HCT116 (cell line): ENCODE measurements around the gene ACTN1. TPM values are rescaled to one million over a fixed set of nuclear protein-coding genes. Genes with fewer than 3 reads are reported as not detected.

Experiments
- ATAC-seq: fragments of 200-7000 bp; cut with Tn5 transposase; 2 replicates; pipeline ENCODE4 v1.9.1; 2020; ENCODE audit warnings: mild to moderate bottlenecking, moderate library complexity
- BruUV-seq: library from RNA; stranded (reverse); fragments of 400-500 nt; replicated peaks from 2 replicates; lab custom pipeline; 2021; lab: Mats Ljungman, UMichigan
- CTCF ChIA-PET: fragments of 300-600 bp; sonication (Branson Sonifier 250); formaldehyde crosslinking; loops from one replicate; lab custom pipeline; 2021; ENCODE audit warnings: antibody characterized with exemption; lab: Charles Lee
- POLR2A ChIA-PET: fragments of 300-600, 350-600 bp; sonication (Branson Sonifier 250); formaldehyde crosslinking; loops from one replicate; lab custom pipeline; 2021; ENCODE audit warnings: antibody characterized with exemption; lab: Charles Lee
- RAD21 ChIA-PET, 2 experiments: fragments of 300-600 bp; sonication (Branson Sonifier 250); formaldehyde crosslinking; loops; one replicate each; lab custom pipeline; 2023; ENCODE audit warnings: low total read pairs in 2 of 2; ENCODE audit not compliant: uncharacterized antibody in 2 of 2, unreplicated experiment in 2 of 2, low non-redundant PET in 1 of 2; lab: Charles Lee
- DNase-seq: peaks from one replicate; pipeline ENCODE4 v3.0.0-alpha.2; 2010; ENCODE audit warnings: low read depth, low spot score
- H2AFZ ChIP-seq: fragments of 200-600 bp; shearing (Covaris generic), sonication (generic); 2 replicates; pipeline ENCODE4 v1.6.1; 2017; ENCODE audit warnings: low read depth, mixed run types, mixed read lengths, antibody characterized with exemption, low read length; ENCODE audit not compliant: poor library complexity, severe bottlenecking
- H3K27ac ChIP-seq: 2 replicates; pipeline ENCODE4 v1.5.1; 2012; ENCODE audit warnings: low read depth, low read length
- H3K27me3 ChIP-seq: fragments of 200-600 bp; sonication (generic); 2 replicates; pipeline ENCODE4 v1.6.1; 2016; ENCODE audit warnings: mixed run types, low read length, mixed read lengths; ENCODE audit not compliant: insufficient read depth
- H3K36me3 ChIP-seq, 2 experiments: fragments of 200-500 bp in 1 of 2; fragments of 200-600 bp in 1 of 2; sonication (Bioruptor generic) in 1 of 2; sonication (generic) in 1 of 2; 2 replicates each; pipeline versions ENCODE4 v1.5.1 to v1.6.1; 2014 to 2016; ENCODE audit warnings: low read length in 2 of 2, inconsistent platforms in 1 of 2, mixed read lengths in 1 of 2, mixed run types in 1 of 2; ENCODE audit not compliant: insufficient read depth in 2 of 2, control insufficient read depth in 1 of 2
- H3K4me1 ChIP-seq, 2 experiments: fragments of 200-600 bp in 1 of 2; sonication (generic) in 1 of 2; 2 replicates each; pipeline versions ENCODE4 v1.5.1 to v1.6.1; 2012 to 2017; ENCODE audit warnings: low read length in 2 of 2, inconsistent platforms in 1 of 2, mild to moderate bottlenecking in 1 of 2, mixed read lengths in 1 of 2, mixed run types in 1 of 2, moderate library complexity in 1 of 2; ENCODE audit not compliant: insufficient read depth in 2 of 2, control insufficient read depth in 1 of 2
- H3K4me2 ChIP-seq: fragments of 200-600 bp; sonication (generic); 2 replicates; pipeline ENCODE4 v1.6.1; 2017; ENCODE audit warnings: mixed run types, low read length, mixed read lengths
- H3K4me3 ChIP-seq, 2 experiments: fragments of 200-600 bp in 1 of 2; sonication (generic) in 1 of 2; replicated peaks in 1 of 2; 2 replicates each; pipeline ENCODE4 v1.5.1; 2011 to 2016; ENCODE audit warnings: low read length in 2 of 2, control low read depth in 1 of 2, low read depth in 1 of 2, mild to moderate bottlenecking in 1 of 2, mixed read lengths in 1 of 2, mixed run types in 1 of 2
- H3K79me2 ChIP-seq: fragments of 200-600 bp; sonication (generic); 2 replicates; pipeline ENCODE4 v1.6.1; 2017; ENCODE audit warnings: mild to moderate bottlenecking, mixed run types, low read length, moderate library complexity, mixed read lengths; ENCODE audit not compliant: insufficient read depth
- H3K9ac ChIP-seq: fragments of 200-600 bp; sonication (generic); 2 replicates; pipeline ENCODE4 v1.6.1; 2016; ENCODE audit warnings: low read length, mixed read lengths
- H3K9me2 ChIP-seq: fragments of 200-600 bp; sonication (generic), shearing (Covaris generic); 2 replicates; pipeline ENCODE4 v1.6.1; 2017; ENCODE audit warnings: mixed run types, mild to moderate bottlenecking, moderate library complexity; ENCODE audit not compliant: insufficient read depth
- H3K9me3 ChIP-seq, 2 experiments: fragments of 200-500 bp in 1 of 2; fragments of 200-600 bp in 1 of 2; sonication (Bioruptor generic) in 1 of 2; sonication (generic) in 1 of 2; 2 replicates each; pipeline ENCODE4 v1.6.1; 2014 to 2017; ENCODE audit warnings: low read length in 2 of 2, mixed read lengths in 2 of 2, inconsistent platforms in 1 of 2, low read depth in 1 of 2, mild to moderate bottlenecking in 1 of 2, mixed run types in 1 of 2, moderate library complexity in 1 of 2; ENCODE audit not compliant: control insufficient read depth in 1 of 2, insufficient read depth in 1 of 2
- H4K20me1 ChIP-seq: fragments of 200-600 bp; sonication (generic), shearing (Covaris generic); 2 replicates; pipeline ENCODE4 v1.6.1; 2017; ENCODE audit warnings: mixed run types, mild to moderate bottlenecking, moderate library complexity; ENCODE audit not compliant: insufficient read depth
- CBX3 ChIP-seq: IDR thresholded peaks from 2 replicates; pipeline ENCODE4 v1.6.1; 2012; ENCODE audit warnings: low read depth
- CEBPB ChIP-seq: IDR thresholded peaks from 2 replicates; pipeline ENCODE4 v1.6.1; 2012; ENCODE audit warnings: low read depth
- EGR1 ChIP-seq: IDR thresholded peaks from 2 replicates; pipeline ENCODE4 v1.6.1; 2012; ENCODE audit warnings: low read depth
- EZH2 ChIP-seq: fragments of 200-600 bp; sonication (generic); IDR thresholded peaks from 2 replicates; pipeline ENCODE4 v1.6.1; 2017; ENCODE audit warnings: antibody characterized with exemption, mixed run types
- EZH2phosphoT487 ChIP-seq: fragments of 200-600 bp; IDR thresholded peaks from 2 replicates; pipeline ENCODE4 v1.6.1; 2018; ENCODE audit warnings: antibody characterized with exemption, borderline replicate concordance
- JUND ChIP-seq: IDR thresholded peaks from 2 replicates; pipeline ENCODE4 v1.6.1; 2012
- RAD21 ChIP-seq: IDR thresholded peaks from 2 replicates; pipeline ENCODE4 v1.6.1; 2012; ENCODE audit warnings: low read depth, mild to moderate bottlenecking
- SIN3A ChIP-seq: IDR thresholded peaks from 2 replicates; pipeline ENCODE4 v1.6.1; 2012; ENCODE audit warnings: low read depth
- SP1 ChIP-seq: IDR thresholded peaks from 2 replicates; pipeline ENCODE4 v1.6.1; 2012; ENCODE audit warnings: low read depth
- SRF ChIP-seq: IDR thresholded peaks from 2 replicates; pipeline ENCODE4 v1.6.1; 2012; ENCODE audit warnings: low read depth
- TCF7L2 ChIP-seq: IDR thresholded peaks from 2 replicates; pipeline ENCODE4 v1.7.0; 2011; ENCODE audit warnings: borderline replicate concordance, inconsistent platforms; ENCODE audit not compliant: insufficient read depth, insufficient read length; ENCODE audit errors: extremely low read depth
- YY1 ChIP-seq: IDR thresholded peaks from 2 replicates; pipeline ENCODE4 v1.6.1; 2011; ENCODE audit warnings: low read length, low read depth, moderate library complexity, mild to moderate bottlenecking; ENCODE audit not compliant: insufficient replicate concordance; ENCODE audit errors: extremely low read depth
- ZFX ChIP-seq: fragments of 450-650 bp; IDR thresholded peaks from 2 replicates; pipeline ENCODE4 v1.6.1; 2017
- ZNF274 ChIP-seq: fragments of 200-500 bp; sonication (Bioruptor generic); IDR thresholded peaks from 2 replicates; pipeline ENCODE4 v1.6.1; 2014; ENCODE audit warnings: mild to moderate bottlenecking, low read depth, low read length, inconsistent platforms
- intact Hi-C: fragments of 100-400 bp; cut with micrococcal nuclease; formaldehyde crosslinking; loops from 2 replicates; pipeline ENCODE4 v1.10.0; 2022
- total RNA-seq: library from RNA; stranded (reverse); gene quantifications from one replicate; pipeline ENCODE4 v1.2.1, GENCODE V29; 2021; ENCODE audit not compliant: unreplicated experiment
- TF ChIP-seq, protein P1 (sequence below): IDR thresholded peaks from 2 replicates; pipeline ENCODE4 v1.6.1; 2012
- TF ChIP-seq, protein P2 (sequence below): IDR thresholded peaks from 2 replicates; pipeline ENCODE4 v1.6.1; 2012; ENCODE audit warnings: low read depth
- TF ChIP-seq, protein P3 (sequence below): IDR thresholded peaks from 2 replicates; pipeline ENCODE4 v1.6.1; 2011; ENCODE audit warnings: mild to moderate bottlenecking, low read length, moderate library complexity; ENCODE audit not compliant: insufficient replicate concordance; ENCODE audit errors: extremely low read depth
- TF ChIP-seq, protein P4 (sequence below): IDR thresholded peaks from 2 replicates; pipeline ENCODE4 v1.6.1; 2012
- TF ChIP-seq, protein P5 (sequence below), 3 experiments: fragments of 200-600 bp in 1 of 3; sonication (generic) in 1 of 3; IDR thresholded peaks in 2 of 3; conservative IDR thresholded peaks in 1 of 3; 2 replicates each; pipeline ENCODE4 v1.5.1; 2012 to 2017; ENCODE audit warnings: low read depth in 2 of 3, low read length in 2 of 3, antibody characterized with exemption in 1 of 3, borderline replicate concordance in 1 of 3, control low read depth in 1 of 3, mild to moderate bottlenecking in 1 of 3, mixed read lengths in 1 of 3, mixed run types in 1 of 3, moderate library complexity in 1 of 3; ENCODE audit not compliant: insufficient read depth in 1 of 3

Gene ACTN1
- total RNA-seq, 1 experiment from 2014 or later = 123 TPM

DNA sequence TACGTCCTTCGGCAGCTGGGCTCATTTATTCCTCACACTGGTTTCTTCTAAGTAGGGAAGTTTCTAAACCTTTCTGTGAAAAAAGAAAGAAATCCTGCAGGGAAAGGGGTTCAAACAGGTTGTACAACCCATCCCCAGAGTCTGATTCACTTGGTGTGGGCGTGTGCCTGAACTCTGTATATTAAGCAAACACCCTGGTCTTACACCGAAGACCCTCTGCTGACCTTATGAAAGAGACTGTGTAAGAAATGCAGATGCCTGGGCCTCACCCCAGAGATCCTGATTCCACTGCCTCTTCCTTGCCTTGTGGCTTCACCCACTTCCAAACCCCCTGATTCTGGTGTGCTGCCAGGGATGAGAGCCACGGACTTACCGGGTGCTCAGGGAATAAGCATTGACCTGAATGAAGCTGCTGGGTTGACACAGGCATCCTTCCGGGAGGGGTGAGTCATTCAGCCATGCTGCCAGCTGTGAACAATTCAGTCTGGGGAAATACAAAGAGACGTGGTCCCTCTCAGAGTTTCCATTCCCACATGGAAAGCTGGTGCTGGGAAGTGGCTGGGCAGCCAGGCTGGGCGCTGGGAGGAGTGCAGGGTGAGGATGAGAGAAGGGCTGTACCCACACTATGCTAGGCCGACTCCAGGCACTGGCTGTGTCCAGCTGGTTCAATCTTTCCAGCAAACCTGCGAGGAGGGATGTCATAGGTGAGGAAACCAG is 26.5 kb upstream of the ACTN1 start:
- Histone ChIP-seq H2AFZ (peak overlapping the region; percentile 93), H3K4me2 (peak overlapping the region; percentile 69), H3K4me1 (peaks cover 20 to 26% of the 10 kb centered on the region in 2 experiments), H3K27me3 (no peaks in the 10 kb centered on the region), H3K4me3 (peak overlapping the region in 1 of 2 experiments; percentile 35; a peak in 2 of 4 replicates), H3K9me3 (no peaks in the 10 kb centered on the region), H3K79me2 (no peaks in the 10 kb centered on the region), H3K27ac (no peak overlapping the region), H3K9ac (no peak overlapping the region), H3K9me2 (no peaks in the 10 kb centered on the region), H4K20me1 (no peaks in the 10 kb centered on the region), H3K36me3 (no peaks in the 10 kb centered on the region)
- ChIA-PET POLR2A (interaction anchor here (1.2 kb wide), 1 partner anchor 26 kb away, joined by 3 read pairs; the partner anchor contains the start of gene ACTN1), RAD21 (no interaction called here), CTCF (no interaction called here)
- ATAC-seq (peak; percentile 76), DNase-seq (peak; percentile 47)
- BruUV-seq = no TSS peak
- intact Hi-C loops = no loop called here
- TF ChIP-seq SRF (no peak), SIN3A (no peak; the same call in 1 of the 2 replicates), CEBPB (no peak), ZNF274 (no peak), RAD21 (no peak), EGR1 (peak; percentile 68), SP1 (peak; percentile 50), CBX3 (0 out of 2 replicates have a peak, but pooled peaks have one; percentile 76), ZFX (no peak), TCF7L2 (peak; percentile 22), EZH2 (no peak), YY1 (peak; percentile 25), EZH2phosphoT487 (no peak), JUND (peak; percentile 91)
- TF ChIP-seq, protein P1, sequence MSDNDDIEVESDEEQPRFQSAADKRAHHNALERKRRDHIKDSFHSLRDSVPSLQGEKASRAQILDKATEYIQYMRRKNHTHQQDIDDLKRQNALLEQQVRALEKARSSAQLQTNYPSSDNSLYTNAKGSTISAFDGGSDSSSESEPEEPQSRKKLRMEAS = peak; percentile 73
- TF ChIP-seq, protein P2, sequence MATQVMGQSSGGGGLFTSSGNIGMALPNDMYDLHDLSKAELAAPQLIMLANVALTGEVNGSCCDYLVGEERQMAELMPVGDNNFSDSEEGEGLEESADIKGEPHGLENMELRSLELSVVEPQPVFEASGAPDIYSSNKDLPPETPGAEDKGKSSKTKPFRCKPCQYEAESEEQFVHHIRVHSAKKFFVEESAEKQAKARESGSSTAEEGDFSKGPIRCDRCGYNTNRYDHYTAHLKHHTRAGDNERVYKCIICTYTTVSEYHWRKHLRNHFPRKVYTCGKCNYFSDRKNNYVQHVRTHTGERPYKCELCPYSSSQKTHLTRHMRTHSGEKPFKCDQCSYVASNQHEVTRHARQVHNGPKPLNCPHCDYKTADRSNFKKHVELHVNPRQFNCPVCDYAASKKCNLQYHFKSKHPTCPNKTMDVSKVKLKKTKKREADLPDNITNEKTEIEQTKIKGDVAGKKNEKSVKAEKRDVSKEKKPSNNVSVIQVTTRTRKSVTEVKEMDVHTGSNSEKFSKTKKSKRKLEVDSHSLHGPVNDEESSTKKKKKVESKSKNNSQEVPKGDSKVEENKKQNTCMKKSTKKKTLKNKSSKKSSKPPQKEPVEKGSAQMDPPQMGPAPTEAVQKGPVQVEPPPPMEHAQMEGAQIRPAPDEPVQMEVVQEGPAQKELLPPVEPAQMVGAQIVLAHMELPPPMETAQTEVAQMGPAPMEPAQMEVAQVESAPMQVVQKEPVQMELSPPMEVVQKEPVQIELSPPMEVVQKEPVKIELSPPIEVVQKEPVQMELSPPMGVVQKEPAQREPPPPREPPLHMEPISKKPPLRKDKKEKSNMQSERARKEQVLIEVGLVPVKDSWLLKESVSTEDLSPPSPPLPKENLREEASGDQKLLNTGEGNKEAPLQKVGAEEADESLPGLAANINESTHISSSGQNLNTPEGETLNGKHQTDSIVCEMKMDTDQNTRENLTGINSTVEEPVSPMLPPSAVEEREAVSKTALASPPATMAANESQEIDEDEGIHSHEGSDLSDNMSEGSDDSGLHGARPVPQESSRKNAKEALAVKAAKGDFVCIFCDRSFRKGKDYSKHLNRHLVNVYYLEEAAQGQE = no peak
- TF ChIP-seq, protein P3, sequence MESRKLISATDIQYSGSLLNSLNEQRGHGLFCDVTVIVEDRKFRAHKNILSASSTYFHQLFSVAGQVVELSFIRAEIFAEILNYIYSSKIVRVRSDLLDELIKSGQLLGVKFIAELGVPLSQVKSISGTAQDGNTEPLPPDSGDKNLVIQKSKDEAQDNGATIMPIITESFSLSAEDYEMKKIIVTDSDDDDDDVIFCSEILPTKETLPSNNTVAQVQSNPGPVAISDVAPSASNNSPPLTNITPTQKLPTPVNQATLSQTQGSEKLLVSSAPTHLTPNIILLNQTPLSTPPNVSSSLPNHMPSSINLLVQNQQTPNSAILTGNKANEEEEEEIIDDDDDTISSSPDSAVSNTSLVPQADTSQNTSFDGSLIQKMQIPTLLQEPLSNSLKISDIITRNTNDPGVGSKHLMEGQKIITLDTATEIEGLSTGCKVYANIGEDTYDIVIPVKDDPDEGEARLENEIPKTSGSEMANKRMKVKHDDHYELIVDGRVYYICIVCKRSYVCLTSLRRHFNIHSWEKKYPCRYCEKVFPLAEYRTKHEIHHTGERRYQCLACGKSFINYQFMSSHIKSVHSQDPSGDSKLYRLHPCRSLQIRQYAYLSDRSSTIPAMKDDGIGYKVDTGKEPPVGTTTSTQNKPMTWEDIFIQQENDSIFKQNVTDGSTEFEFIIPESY = no peak
- TF ChIP-seq, protein P4, sequence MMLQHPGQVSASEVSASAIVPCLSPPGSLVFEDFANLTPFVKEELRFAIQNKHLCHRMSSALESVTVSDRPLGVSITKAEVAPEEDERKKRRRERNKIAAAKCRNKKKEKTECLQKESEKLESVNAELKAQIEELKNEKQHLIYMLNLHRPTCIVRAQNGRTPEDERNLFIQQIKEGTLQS = no peak
- TF ChIP-seq, protein P5, sequence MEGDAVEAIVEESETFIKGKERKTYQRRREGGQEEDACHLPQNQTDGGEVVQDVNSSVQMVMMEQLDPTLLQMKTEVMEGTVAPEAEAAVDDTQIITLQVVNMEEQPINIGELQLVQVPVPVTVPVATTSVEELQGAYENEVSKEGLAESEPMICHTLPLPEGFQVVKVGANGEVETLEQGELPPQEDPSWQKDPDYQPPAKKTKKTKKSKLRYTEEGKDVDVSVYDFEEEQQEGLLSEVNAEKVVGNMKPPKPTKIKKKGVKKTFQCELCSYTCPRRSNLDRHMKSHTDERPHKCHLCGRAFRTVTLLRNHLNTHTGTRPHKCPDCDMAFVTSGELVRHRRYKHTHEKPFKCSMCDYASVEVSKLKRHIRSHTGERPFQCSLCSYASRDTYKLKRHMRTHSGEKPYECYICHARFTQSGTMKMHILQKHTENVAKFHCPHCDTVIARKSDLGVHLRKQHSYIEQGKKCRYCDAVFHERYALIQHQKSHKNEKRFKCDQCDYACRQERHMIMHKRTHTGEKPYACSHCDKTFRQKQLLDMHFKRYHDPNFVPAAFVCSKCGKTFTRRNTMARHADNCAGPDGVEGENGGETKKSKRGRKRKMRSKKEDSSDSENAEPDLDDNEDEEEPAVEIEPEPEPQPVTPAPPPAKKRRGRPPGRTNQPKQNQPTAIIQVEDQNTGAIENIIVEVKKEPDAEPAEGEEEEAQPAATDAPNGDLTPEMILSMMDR (IDR thresholded peaks at IDR 0.05 in 2 of 3, conservative IDR thresholded peaks at IDR 0.05 in 1 of 3; ENCODE audit: borderline replicate concordance in 1 of 3, insufficient read depth in 1 of 3, low read depth in 2 of 3, low read length in 2 of 3) = no peak
